ENCODE measurements around the gene DGKD.

DNA sequence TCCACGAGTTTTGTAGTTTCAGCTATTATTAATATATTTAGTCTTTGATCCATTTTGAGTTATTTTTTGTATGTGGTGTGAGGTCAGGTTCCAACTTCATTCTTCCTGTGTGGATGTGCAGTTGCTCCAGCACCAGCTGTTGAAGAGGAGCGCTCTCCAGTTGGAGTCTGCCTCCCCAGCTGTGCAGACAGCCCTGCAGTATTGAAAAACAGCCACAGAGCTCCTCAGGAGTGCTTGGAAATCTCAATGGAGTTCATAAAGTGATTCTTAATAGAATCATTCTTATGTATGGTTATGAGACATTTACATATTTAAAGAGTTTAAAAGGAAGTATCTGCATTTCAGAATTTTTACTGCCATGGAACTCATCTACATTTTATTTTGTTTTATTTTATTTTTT is 17.3 kb downstream of the DGKD start:
- no peak for TF ChIP-seq GATA2 (IDR thresholded peaks at IDR 0.05; ENCODE audit: low read depth, low read length)
- no peak for TF ChIP-seq GATA3 (IDR thresholded peaks at IDR 0.05; ENCODE audit: low read depth, low read length)

Data from SH-SY5Y (cell line).